GM23338 (cell line): ENCODE data around the gene RNFT2. TPM values are rescaled to one million over a fixed set of nuclear protein-coding genes. Genes with fewer than 3 reads are reported as not detected.
"Not testable (repeated sequence)": the region's sequence is repeated elsewhere in the genome, so short reads cannot be mapped to it uniquely, and the experiment has no call there.

ENCODE experiments used
- ATAC-seq: fragments of 200-7000 bp; cut with Tn5 transposase; 3 replicates; pipeline ENCODE4 v1.9.1; 2020
- DNase-seq: peaks from one replicate; pipeline ENCODE4 v3.0.0-alpha.2; 2015; ENCODE audit warnings: low spot score
- H2AFZ ChIP-seq: fragments of 200-600 bp; sonication (generic); 2 replicates; pipeline ENCODE4 v1.8.0; 2016; ENCODE audit warnings: antibody characterized with exemption, mild to moderate bottlenecking, moderate library complexity
- H3F3A ChIP-seq: fragments of 200-600 bp; sonication (generic); replicated peaks from 2 replicates; pipeline ENCODE4 v1.8.0; 2017; ENCODE audit warnings: antibody characterized with exemption, mixed run types, low read depth
- H3K27ac ChIP-seq: fragments of 200-600 bp; sonication (generic); 2 replicates; pipeline ENCODE4 v1.6.1; 2016; ENCODE audit warnings: low read depth
- H3K27me3 ChIP-seq: fragments of 200-600 bp; sonication (generic); 2 replicates; pipeline ENCODE4 v1.8.0; 2016; ENCODE audit warnings: mild to moderate bottlenecking, mixed run types, moderate library complexity; ENCODE audit not compliant: insufficient read depth
- H3K36me3 ChIP-seq: fragments of 200-600 bp; sonication (generic); 2 replicates; pipeline ENCODE4 v1.8.0; 2016; ENCODE audit warnings: mild to moderate bottlenecking; ENCODE audit not compliant: insufficient read depth
- H3K4me1 ChIP-seq: fragments of 200-600 bp; sonication (generic); 2 replicates; pipeline ENCODE4 v1.8.0; 2016; ENCODE audit warnings: mild to moderate bottlenecking, moderate library complexity; ENCODE audit not compliant: insufficient read depth
- H3K4me2 ChIP-seq: fragments of 200-600 bp; sonication (generic); 2 replicates; pipeline ENCODE4 v1.7.1; 2017; ENCODE audit warnings: mixed run types
- H3K4me3 ChIP-seq: fragments of 200-600 bp; sonication (generic); 2 replicates; pipeline ENCODE4 v1.6.1; 2016; ENCODE audit warnings: mixed run types
- H3K79me2 ChIP-seq: fragments of 200-600 bp; sonication (generic); replicated peaks from 2 replicates; pipeline ENCODE4 v1.8.0; 2017; ENCODE audit warnings: mild to moderate bottlenecking; ENCODE audit not compliant: insufficient read depth
- H3K9me2 ChIP-seq: fragments of 200-600 bp; sonication (generic); 2 replicates; pipeline ENCODE4 v1.8.0; 2017; ENCODE audit not compliant: insufficient read depth
- H4K20me1 ChIP-seq: fragments of 200-600 bp; sonication (generic); replicated peaks from 2 replicates; pipeline ENCODE4 v1.8.0; 2017; ENCODE audit warnings: mild to moderate bottlenecking; ENCODE audit not compliant: insufficient read depth
- H3K27ac Mint-ChIP-seq: 2 replicates; pipeline ENCODE4 v1.8.0; 2020; ENCODE audit warnings: inconsistent platforms, mild to moderate bottlenecking, moderate library complexity, mixed read lengths
- H3K27me3 Mint-ChIP-seq: 3 replicates; pipeline ENCODE4 v1.8.0; 2022; ENCODE audit warnings: low read depth, mild to moderate bottlenecking, moderate library complexity, mixed read lengths, inconsistent platforms; ENCODE audit not compliant: insufficient read depth, poor library complexity
- H3K36me3 Mint-ChIP-seq: 3 replicates; pipeline ENCODE4 v1.8.0; 2021; ENCODE audit warnings: low read depth, mild to moderate bottlenecking, inconsistent platforms, moderate library complexity, mixed read lengths
- H3K4me1 Mint-ChIP-seq: 3 replicates; pipeline ENCODE4 v1.8.0; 2020; ENCODE audit warnings: mild to moderate bottlenecking, inconsistent platforms, mixed read lengths
- H3K4me3 Mint-ChIP-seq: 3 replicates; pipeline ENCODE4 v1.8.0; 2021; ENCODE audit warnings: moderate library complexity, mild to moderate bottlenecking, inconsistent platforms, mixed read lengths
- H3K9me3 Mint-ChIP-seq: 3 replicates; pipeline ENCODE4 v1.8.0; 2020; ENCODE audit warnings: moderate library complexity, mild to moderate bottlenecking, inconsistent platforms, mixed read lengths
- CREB1 ChIP-seq: fragments of 250-450 bp; sonication (Bioruptor Pico); IDR thresholded peaks from 2 replicates; pipeline ENCODE4 v1.5.0; 2020; ENCODE audit warnings: low read depth, mild to moderate bottlenecking, moderate library complexity
- CTCF ChIP-seq, 2 experiments: fragments of 200-600 bp in 1 of 2; sonication (generic) in 1 of 2; conservative IDR thresholded peaks; 2 replicates each; pipeline versions ENCODE4 v1.5.1 to v1.6.1; 2016 to 2017; ENCODE audit warnings: antibody characterized with exemption in 2 of 2, low read depth in 2 of 2, mild to moderate bottlenecking in 2 of 2, moderate library complexity in 1 of 2
- ETS1 ChIP-seq: IDR thresholded peaks from 2 replicates; pipeline ENCODE4 v1.6.1; 2016; ENCODE audit warnings: antibody characterized with exemption
- EZH2 ChIP-seq: fragments of 200-600 bp; sonication (generic); IDR thresholded peaks from one replicate; pipeline ENCODE4 v1.8.0; 2017; ENCODE audit warnings: antibody characterized with exemption, mild to moderate bottlenecking, low read depth; ENCODE audit not compliant: unreplicated experiment
- EZH2phosphoT487 ChIP-seq: fragments of 200-600 bp; sonication (generic); IDR thresholded peaks from one replicate; pipeline ENCODE4 v1.8.1; 2018; ENCODE audit warnings: antibody characterized with exemption; ENCODE audit not compliant: unreplicated experiment
- JUNB ChIP-seq: IDR thresholded peaks from one replicate; pipeline ENCODE4 v1.6.1; 2016; ENCODE audit warnings: antibody characterized with exemption; ENCODE audit not compliant: unreplicated experiment
- NANOG ChIP-seq: IDR thresholded peaks from 2 replicates; pipeline ENCODE4 v1.6.1; 2016; ENCODE audit warnings: antibody characterized with exemption, borderline replicate concordance
- POLR2AphosphoS5 ChIP-seq: IDR thresholded peaks from 2 replicates; pipeline ENCODE4 v1.6.1; 2016; ENCODE audit warnings: antibody characterized with exemption, low read depth
- REST ChIP-seq: IDR thresholded peaks from one replicate; pipeline ENCODE4 v1.6.1; 2018; ENCODE audit warnings: antibody characterized with exemption; ENCODE audit not compliant: unreplicated experiment
- STAT1 ChIP-seq: IDR thresholded peaks from one replicate; pipeline ENCODE4 v1.6.1; 2016; ENCODE audit warnings: antibody characterized with exemption; ENCODE audit not compliant: unreplicated experiment
- ZNF114 ChIP-seq: fragments of 250-450 bp; sonication (Bioruptor Pico); IDR thresholded peaks from 2 replicates; pipeline ENCODE4 v1.5.0; 2020; ENCODE audit warnings: mild to moderate bottlenecking, moderate library complexity
- polyA plus RNA-seq: library from polyadenylated mRNA; unstranded; fragments of >200 nt; fragmentation: Nextera tagmentation; extraction: Ambion mirVana; gene quantifications from 2 replicates; pipeline ENCODE4 v1.2.1, GENCODE V29; 2016
- total RNA-seq: library from RNA; depleted of rRNA; stranded (reverse); fragments of >200 nt; shearing (Covaris generic); gene quantifications from 2 replicates; pipeline ENCODE4 v1.2.3, GENCODE V29; 2014

Gene RNFT2
- total and polyA plus RNA-seq, 2 experiments from 2014 or later = 19.3 to 22.9 TPM

GRCh38 chr12:116784238-116784612 is 46.1 kb downstream of the RNFT2 start (continued):
- no peak for TF ChIP-seq CTCF (conservative IDR thresholded peaks at IDR 0.05; ENCODE audit: low read depth in 2 of 2)
- TF ChIP-seq STAT1 = no peak
- no peak for TF ChIP-seq POLR2AphosphoS5
- no peak for TF ChIP-seq EZH2phosphoT487
- no peak for TF ChIP-seq JUNB
- no peak for TF ChIP-seq ETS1

GRCh38 chr12:116789562-116789961 is 51.4 kb downstream of the RNFT2 start:
- DNase-seq, H3K4me2 ChIP-seq, H3K27me3 ChIP-seq, H4K20me1 ChIP-seq, H3K79me2 ChIP-seq, H2AFZ ChIP-seq, H3K27me3 Mint-ChIP-seq, H3K4me3 Mint-ChIP-seq, H3K36me3 ChIP-seq, H3K4me1 Mint-ChIP-seq, H3K9me3 Mint-ChIP-seq, H3K27ac Mint-ChIP-seq, H3K4me3 ChIP-seq, H3K27ac ChIP-seq, H3F3A ChIP-seq, ATAC-seq, H3K4me1 ChIP-seq, H3K9me2 ChIP-seq: not testable (repeated sequence)
- peaks cover 32% of the 10 kb centered on the region for H3K36me3 Mint-ChIP-seq

DNA sequence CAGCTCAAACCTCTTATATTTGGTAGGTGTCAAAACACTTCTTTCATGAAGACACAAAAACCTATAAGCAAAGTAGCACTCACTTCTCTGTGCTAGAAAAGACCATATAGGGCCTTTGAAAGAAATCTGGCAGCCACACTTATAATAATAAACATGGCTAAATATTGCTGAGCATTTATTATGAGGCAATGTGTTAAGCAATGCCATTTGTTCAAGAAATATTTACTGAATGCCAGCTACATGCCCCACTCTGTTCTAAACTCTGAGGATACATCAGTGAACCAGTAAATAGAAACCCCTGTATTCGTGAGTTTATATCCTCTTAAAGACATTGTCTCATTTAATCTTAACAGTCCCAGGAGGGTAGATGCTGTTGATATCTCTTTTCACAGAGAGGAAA is 52.0 kb downstream of the RNFT2 start:
- Histone ChIP-seq H3K27me3 (no peaks in the 10 kb centered on the region), H3K27ac (no peak overlapping the region), H2AFZ (no peak overlapping the region), H3K4me1 (no peaks in the 10 kb centered on the region), H3F3A (no peaks in the 10 kb centered on the region), H3K36me3 (no peaks in the 10 kb centered on the region), H3K9me2 (no peaks in the 10 kb centered on the region), H4K20me1 (no peaks in the 10 kb centered on the region), H3K4me3 (no peak overlapping the region), H3K4me2 (no peak overlapping the region), H3K79me2 (no peaks in the 10 kb centered on the region)
- DNase-seq (no peak), ATAC-seq (no peak)
- Mint-ChIP-seq H3K4me3 (no peak overlapping the region), H3K9me3 (no peaks in the 10 kb centered on the region), H3K4me1 (no peaks in the 10 kb centered on the region), H3K27ac (no peak overlapping the region), H3K36me3 (peaks cover 27% of the 10 kb centered on the region), H3K27me3 (peaks cover 2% of the 10 kb centered on the region)
- TF ChIP-seq REST (no peak), CREB1 (no peak), EZH2 (no peak), STAT1 (no peak), JUNB (no peak), NANOG (no peak), POLR2AphosphoS5 (no peak), ZNF114 (CRISPR knock-in tag) (no peak), ETS1 (no peak)
